Thymus (tissue), 11 donors: ENCODE data around the gene NEURL3. TPM values are rescaled to one million over a fixed set of nuclear protein-coding genes. Genes with fewer than 3 reads are reported as not detected.
"Not testable (repeated sequence)": the region's sequence is repeated elsewhere in the genome, so short reads cannot be mapped to it uniquely, and the experiment has no call there.

Experiments
- DNase-seq, 9 donors: peaks; one replicate each; pipeline ENCODE4 v3.0.0-alpha.2; 2013; ENCODE audit warnings: low spot score in 9 of 9, low read depth in 6 of 9, missing footprints in 1 of 9
- H3K27ac ChIP-seq, 2 donors: one replicate each; pipeline ENCODE4 v1.5.1; 2013; ENCODE audit warnings: control low read depth in 1 of 2, low read depth in 1 of 2, low read length in 1 of 2, mild to moderate bottlenecking in 1 of 2, moderate library complexity in 1 of 2
- H3K27me3 ChIP-seq, 2 donors: one replicate each; pipeline ENCODE4 v1.5.1; 2013; ENCODE audit warnings: low read length in 1 of 2; ENCODE audit not compliant: control insufficient read depth in 2 of 2, insufficient read depth in 1 of 2
- H3K36me3 ChIP-seq, 2 donors: one replicate each; pipeline ENCODE4 v1.5.1; 2013; ENCODE audit warnings: low read length in 1 of 2, mild to moderate bottlenecking in 1 of 2, moderate library complexity in 1 of 2; ENCODE audit not compliant: control insufficient read depth in 2 of 2, insufficient read depth in 2 of 2
- H3K4me1 ChIP-seq, 2 donors: one replicate each; pipeline ENCODE4 v1.5.1; 2013; ENCODE audit warnings: low read length in 2 of 2; ENCODE audit not compliant: control insufficient read depth in 2 of 2, insufficient read depth in 2 of 2
- H3K4me3 ChIP-seq, 2 donors: one replicate each; pipeline ENCODE4 v1.5.1; 2013; ENCODE audit warnings: low read length in 2 of 2, control low read depth in 1 of 2, mild to moderate bottlenecking in 1 of 2
- H3K9me3 ChIP-seq, 2 donors: one replicate each; pipeline ENCODE4 v1.5.1; 2013; ENCODE audit warnings: low read length in 1 of 2, mild to moderate bottlenecking in 1 of 2; ENCODE audit not compliant: control insufficient read depth in 2 of 2, insufficient read depth in 1 of 2
- WGBS: extraction: QIAGEN DNeasy Blood & Tissue Kit; methylation state at CpG from one replicate; pipeline ENCODE4 v1.1.7; 2013; 5-methylcytosine and 5-hydroxymethylcytosine counted together
- polyA plus RNA-seq: library from polyadenylated mRNA; stranded (reverse); fragments of 200-250 nt; gene quantifications from one replicate; pipeline ENCODE4 v1.2.3, GENCODE V29; 2013
- total RNA-seq: library from RNA; stranded (reverse); fragments of 120-200 nt; gene quantifications from one replicate; pipeline ENCODE4 v1.2.4, GENCODE V29; 2013
- donor health status: healthy.

The NEURL3 gene
- total and polyA plus RNA-seq, 2 donors: 1.8 to 9.0 TPM

- 95% methylated on average over 3 of the region's 3 CpGs for WGBS
- no peaks in the 10 kb centered on the region for H3K36me3 ChIP-seq
- H3K9me3 ChIP-seq: no peaks in the 10 kb centered on the region
- peaks cover 0 to 2% of the 10 kb centered on the region in 2 donors for H3K27me3 ChIP-seq
- DNase-seq: no peak
- no peak overlapping the region for H3K4me3 ChIP-seq
- no peak overlapping the region for H3K27ac ChIP-seq
- H3K4me1 ChIP-seq: no peaks in the 10 kb centered on the region
Observed at GRCh38 chr2:96464061-96464460, 41.1 kb downstream of the NEURL3 start.

- no peak for DNase-seq
- Histone ChIP-seq H3K27me3 (peaks cover 0 to 2% of the 10 kb centered on the region in 2 donors), H3K27ac (no peak overlapping the region), H3K36me3 (no peaks in the 10 kb centered on the region), H3K4me1 (no peaks in the 10 kb centered on the region), H3K9me3 (no peaks in the 10 kb centered on the region), H3K4me3 (no peak overlapping the region)
- WGBS: 76% methylated on average over 2 of the region's 2 CpGs
Observed at GRCh38 chr2:96463119-96463518, 42.0 kb downstream of the NEURL3 start.

DNA sequence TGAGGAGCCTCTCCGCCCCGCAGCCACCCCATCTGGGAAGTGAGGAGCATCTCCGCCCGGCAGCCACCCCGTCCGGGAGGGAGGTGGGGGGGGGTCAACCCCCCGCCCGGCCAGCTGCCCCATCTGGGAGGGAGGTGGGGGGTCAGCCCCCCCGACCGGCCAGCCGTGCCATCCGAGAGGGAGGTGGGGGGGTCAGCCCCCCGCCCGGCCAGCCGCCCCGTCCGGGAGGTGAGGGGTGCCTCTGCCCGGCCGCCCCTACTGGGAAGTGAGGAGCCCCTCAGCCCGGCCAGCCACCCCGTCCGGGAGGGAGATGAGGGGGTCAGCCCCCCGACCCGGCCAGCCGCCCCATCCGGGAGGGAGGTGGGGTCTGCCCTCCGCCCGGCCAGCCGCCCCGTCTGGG is 43.5 kb downstream of the NEURL3 start:
- not testable (repeated sequence) for H3K27ac ChIP-seq, H3K36me3 ChIP-seq, H3K4me1 ChIP-seq, H3K9me3 ChIP-seq, H3K4me3 ChIP-seq, DNase-seq, H3K27me3 ChIP-seq
- WGBS: 99% methylated on average over 19 of the region's 30 CpGs

GRCh38 chr2:96452053-96452452 is 53.1 kb downstream of the NEURL3 start:
- Histone ChIP-seq H3K4me3 (no peak overlapping the region), H3K9me3 (no peaks in the 10 kb centered on the region), H3K4me1 (no peaks in the 10 kb centered on the region), H3K27ac (no peak overlapping the region), H3K36me3 (no peaks in the 10 kb centered on the region), H3K27me3 (peaks cover 0 to 3% of the 10 kb centered on the region in 2 donors)
- DNase-seq: no peak
- 97% methylated on average over 6 of the region's 6 CpGs for WGBS

DNA sequence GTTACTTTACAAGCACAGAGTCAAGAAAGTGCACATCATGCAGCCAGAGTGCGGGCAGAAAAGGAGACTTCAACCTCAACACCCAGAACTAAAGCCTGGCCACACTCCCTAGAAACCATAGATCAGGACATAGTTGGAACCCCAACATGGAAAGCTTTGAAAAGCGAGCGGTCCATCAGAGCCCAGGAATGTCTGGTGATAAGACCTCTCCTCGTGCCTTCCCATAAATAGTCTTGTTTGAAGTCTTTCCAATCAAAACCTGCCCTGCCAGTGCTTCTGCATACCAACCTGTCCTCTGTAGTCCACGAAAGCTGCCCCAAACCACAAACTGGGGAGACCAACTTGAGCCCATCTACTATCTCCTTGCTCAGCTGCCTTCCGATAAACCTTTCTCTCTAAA is 55.5 kb downstream of the NEURL3 start:
- no peak for DNase-seq

DNA sequence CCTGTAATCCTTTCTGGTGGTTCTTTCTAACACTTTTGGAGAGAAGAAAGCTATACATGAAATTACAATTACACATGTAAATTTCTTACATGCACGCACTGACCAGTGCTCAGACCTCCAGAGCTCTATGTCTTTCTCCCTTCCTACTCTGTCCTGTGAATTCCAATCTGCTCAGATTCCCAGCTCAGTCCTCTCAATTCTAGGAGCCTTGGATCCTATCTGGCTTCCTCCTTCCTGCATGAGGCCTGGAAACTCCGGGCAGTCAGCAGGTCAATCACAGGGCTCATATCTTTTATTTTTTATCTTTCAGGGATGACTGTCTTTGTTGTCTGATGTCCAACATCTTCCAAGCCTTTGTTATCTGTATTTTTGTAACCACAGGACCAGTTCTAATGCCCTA is 56.0 kb downstream of the NEURL3 start:
- Histone ChIP-seq H3K36me3 (no peaks in the 10 kb centered on the region), H3K27me3 (no peaks in the 10 kb centered on the region), H3K9me3 (no peaks in the 10 kb centered on the region), H3K4me1 (no peaks in the 10 kb centered on the region), H3K27ac (no peak overlapping the region), H3K4me3 (no peak overlapping the region)
- DNase-seq: no peak
- WGBS: 91% methylated on average over 2 of the region's 2 CpGs

More for the DNA sequence above, 55.5 kb downstream of the NEURL3 start:
- no peaks in the 10 kb centered on the region for H3K4me1 ChIP-seq
- WGBS: 83% methylated on average over 6 of the region's 6 CpGs
- no peaks in the 10 kb centered on the region for H3K9me3 ChIP-seq
- no peak overlapping the region for H3K4me3 ChIP-seq
- H3K36me3 ChIP-seq: no peaks in the 10 kb centered on the region
- no peak overlapping the region for H3K27ac ChIP-seq
- no peaks in the 10 kb centered on the region for H3K27me3 ChIP-seq

- H3K36me3 ChIP-seq: no peaks in the 10 kb centered on the region
- no peaks in the 10 kb centered on the region for H3K9me3 ChIP-seq
- no peak overlapping the region for H3K4me3 ChIP-seq
- H3K27me3 ChIP-seq: no peaks in the 10 kb centered on the region
- H3K27ac ChIP-seq: no peak overlapping the region
- DNase-seq: no peak
- no peaks in the 10 kb centered on the region for H3K4me1 ChIP-seq
Observed at GRCh38 chr2:96447726-96448125, 57.4 kb downstream of the NEURL3 start.

Other genes starting within 250 kb of the NEURL3 start
- 6.9 TPM for gene TMEM127, start 239.4 kb downstream of the NEURL3 start, total RNA-seq
- 13.7 TPM for gene TMEM127, start 239.4 kb downstream of the NEURL3 start, polyA plus RNA-seq
- 51.3 TPM for gene CIAO1, start 239.1 kb downstream of the NEURL3 start, total RNA-seq
- 38.6 TPM for gene CIAO1, start 239.1 kb downstream of the NEURL3 start, polyA plus RNA-seq
- gene SNRNP200, start 199.8 kb downstream of the NEURL3 start, total RNA-seq: 51.1 TPM
- 105 TPM for gene SNRNP200, start 199.8 kb downstream of the NEURL3 start, polyA plus RNA-seq
- 7.7 TPM for gene ITPRIPL1, start 180.0 kb downstream of the NEURL3 start, total RNA-seq
- 1.9 TPM for gene ITPRIPL1, start 180.0 kb downstream of the NEURL3 start, polyA plus RNA-seq
- gene NCAPH, start 169.6 kb downstream of the NEURL3 start, total RNA-seq: 33.9 TPM
- gene NCAPH, start 169.6 kb downstream of the NEURL3 start, polyA plus RNA-seq: 3.1 TPM
- 18.9 TPM for gene ARID5A, start 31.4 kb upstream of the NEURL3 start, total RNA-seq
- gene ARID5A, start 31.4 kb upstream of the NEURL3 start, polyA plus RNA-seq: 57.2 TPM
- 21.2 TPM for gene KANSL3, start 133.0 kb upstream of the NEURL3 start, total RNA-seq
- gene KANSL3, start 133.0 kb upstream of the NEURL3 start, polyA plus RNA-seq: 27.2 TPM
- gene FER1L5, start 137.4 kb upstream of the NEURL3 start, total RNA-seq: 0.05 TPM
- gene FER1L5, start 137.4 kb upstream of the NEURL3 start, polyA plus RNA-seq: 0.09 TPM
- gene LMAN2L, start 234.7 kb upstream of the NEURL3 start, total RNA-seq: 16.0 TPM
- gene LMAN2L, start 234.7 kb upstream of the NEURL3 start, polyA plus RNA-seq: 10.9 TPM